Left forelimb (tissue), 1 donor: ENCODE results near the gene BCAT1.
"Not testable (repeated sequence)": the region's sequence is repeated elsewhere in the genome, so short reads cannot be mapped to it uniquely, and the experiment has no call there.

Experiments used
- DNase-seq: peaks from one replicate; pipeline ENCODE4 v3.0.0-alpha.2; 2018; ENCODE audit warnings: low spot score

BCAT1 gene

DNA sequence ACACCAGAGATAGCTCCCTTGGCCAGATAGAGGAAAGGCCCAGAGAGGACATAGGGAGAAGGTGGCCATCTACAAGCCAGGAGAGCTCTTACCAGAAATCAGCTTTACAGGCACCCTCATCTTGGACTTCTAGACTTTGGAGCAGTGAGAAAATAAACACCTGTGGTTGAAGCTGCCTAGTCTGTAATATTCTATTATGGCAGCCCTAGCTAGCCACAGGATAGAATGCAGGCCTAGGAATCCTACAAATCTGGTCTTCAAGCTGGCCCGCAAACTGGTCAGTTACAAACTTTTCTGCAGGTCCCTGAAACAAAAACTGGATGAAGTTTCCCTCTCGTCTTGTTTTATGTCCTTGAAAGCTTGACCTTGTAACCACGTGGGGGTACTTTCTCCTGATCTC, 92.4 kb downstream of the BCAT1 start:
- DNase-seq: no peak

DNA sequence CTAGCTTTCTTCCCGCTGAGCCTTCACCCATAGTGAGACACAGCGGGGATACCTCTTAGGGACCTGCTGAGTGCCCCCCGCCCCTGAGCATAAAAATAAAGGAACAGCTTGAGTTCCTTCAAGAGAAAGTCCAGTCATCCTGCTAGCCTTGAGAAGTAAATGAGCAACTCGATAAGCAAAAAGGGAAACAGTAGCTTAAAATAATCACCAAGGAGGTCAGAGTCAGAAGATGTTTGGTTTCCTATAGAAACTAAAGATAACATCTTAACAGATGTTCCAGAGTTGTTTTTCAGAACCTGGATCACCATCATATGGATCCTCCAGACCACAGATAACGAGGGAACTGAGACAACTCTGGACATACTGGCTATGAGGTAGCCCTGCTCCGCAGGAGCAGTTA, 94.0 kb downstream of the BCAT1 start:
- DNase-seq: no peak

DNA sequence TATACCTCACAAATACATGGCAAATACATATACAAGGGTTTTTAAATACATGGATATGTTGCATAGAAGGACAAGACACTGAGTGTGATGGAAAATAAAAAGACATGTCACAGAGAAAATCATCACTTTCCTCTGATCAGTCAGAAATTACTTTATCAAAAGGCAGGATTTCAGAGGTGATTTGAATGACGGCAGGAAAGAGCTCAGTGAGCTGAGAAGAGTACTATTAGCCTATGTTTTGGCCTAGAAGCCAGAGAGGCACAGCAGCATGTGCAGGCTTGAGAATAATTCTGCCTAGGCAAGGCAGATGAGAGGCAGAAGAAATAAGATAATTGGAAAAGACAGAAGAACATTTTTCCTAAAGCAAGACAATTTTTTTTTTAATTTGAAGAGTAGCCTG, 94.9 kb downstream of the BCAT1 start:
- no peak for DNase-seq

DNA sequence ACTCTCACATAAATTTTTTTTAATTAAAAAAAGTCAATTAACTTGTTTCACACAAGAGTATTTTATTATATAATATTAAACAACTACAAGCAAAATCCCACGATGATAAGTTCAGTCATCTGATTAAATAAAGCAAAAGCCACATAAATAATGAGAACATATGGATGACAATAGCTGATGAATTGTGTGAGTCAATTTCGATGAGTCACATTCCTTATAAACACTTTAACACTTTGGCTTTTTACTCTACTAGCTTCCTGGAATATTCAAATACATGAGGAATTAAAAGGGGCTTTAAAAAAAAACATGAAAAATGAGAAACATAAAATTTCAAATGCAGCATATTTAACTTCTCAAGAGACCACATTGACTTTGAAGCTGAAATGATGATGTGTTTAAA, 95.3 kb downstream of the BCAT1 start:
- DNase-seq: no peak

DNA sequence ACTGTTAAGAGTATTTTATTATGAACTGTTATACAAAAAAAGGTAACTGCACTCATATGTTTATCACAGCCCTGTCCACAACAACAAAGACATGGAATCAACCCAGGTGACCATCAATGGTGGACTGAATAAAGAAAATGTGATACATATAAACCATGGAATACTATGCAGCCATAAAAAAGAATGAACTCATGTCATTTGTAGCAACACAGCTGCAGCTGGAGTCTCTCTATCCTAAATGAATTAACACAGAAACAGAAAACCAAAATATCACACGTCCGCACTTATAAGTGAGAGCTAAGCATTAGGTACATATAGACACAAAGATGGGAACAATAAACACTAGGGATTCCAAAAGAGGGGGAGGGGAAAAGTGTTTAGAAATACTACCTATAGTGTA, 95.8 kb downstream of the BCAT1 start:
- no peak for DNase-seq

DNA sequence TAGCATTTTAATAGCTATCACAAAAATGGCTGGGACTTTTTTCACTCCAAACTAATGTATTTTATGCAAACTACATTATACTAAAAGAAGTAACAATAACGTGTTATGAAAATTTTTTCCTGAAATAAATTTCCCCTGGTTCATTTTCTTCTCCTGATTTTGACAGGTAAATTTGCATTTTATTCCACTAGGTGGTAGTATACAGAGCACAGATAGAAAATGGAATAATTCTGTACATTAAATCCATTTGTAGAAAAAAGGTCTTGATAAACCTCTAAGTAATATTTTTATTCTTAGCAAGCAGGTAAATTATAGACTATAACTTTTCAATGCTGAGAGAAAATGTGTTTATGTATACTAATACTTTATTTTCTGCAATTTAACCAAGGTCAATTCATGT, 96.5 kb downstream of the BCAT1 start:
- no peak for DNase-seq

DNA sequence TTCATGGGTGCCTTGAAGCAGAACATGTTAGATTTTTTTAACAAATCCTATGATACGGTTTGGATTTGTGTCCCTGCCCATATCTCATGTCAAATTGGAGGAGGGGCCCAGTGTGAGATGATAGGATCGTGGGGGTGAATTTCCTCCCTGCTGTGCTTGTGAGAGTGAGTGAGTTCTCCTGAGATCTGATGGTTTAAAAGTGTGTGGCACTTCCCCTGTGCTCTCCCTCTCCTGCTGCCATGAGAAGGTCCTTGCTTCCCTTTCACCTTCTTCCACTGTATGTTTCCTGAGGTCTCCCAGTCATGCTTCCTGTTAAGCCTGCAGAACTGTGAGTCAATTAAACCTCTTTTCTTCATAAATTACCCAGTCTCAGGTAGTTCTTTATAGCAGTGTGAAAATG, 97.0 kb downstream of the BCAT1 start:
- not testable (repeated sequence) for DNase-seq

DNA sequence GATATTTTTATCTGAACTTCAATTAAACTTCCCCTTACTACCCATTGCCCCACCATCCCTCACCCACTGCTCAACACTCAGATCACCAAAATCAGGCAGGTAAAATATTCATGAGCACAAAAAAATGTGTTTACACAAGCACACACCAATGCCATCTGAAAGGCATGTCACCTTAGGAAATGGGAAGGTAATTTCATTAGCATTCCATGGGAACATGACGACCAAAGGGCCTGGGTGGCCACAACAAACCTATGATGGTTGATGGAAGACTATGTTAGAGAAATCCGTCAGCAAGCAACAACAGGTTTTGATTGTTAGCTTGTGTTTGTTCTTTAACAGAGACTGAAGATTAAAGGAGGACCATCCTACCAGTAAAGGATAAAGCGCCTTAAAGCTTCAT, 97.6 kb downstream of the BCAT1 start:
- DNase-seq: no peak

DNA sequence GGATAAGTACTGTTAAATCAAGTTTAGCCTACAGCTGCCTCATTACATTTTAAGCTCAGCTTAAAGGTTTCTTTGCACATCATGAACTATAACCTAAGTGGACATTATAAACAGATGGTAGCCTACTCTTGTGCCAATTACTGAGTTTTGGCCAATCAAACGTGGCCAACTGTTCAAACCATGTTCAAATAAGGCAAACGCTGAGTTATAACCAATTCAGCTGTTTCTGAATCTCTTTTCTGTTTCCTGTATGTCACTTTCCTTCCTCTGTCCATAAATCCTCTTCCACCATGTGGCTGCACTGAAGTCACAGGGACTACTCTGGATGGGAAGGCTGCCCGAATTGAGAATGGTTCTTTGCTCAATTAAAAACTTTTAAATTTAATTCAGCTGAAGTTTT, 98.4 kb downstream of the BCAT1 start:
- DNase-seq: no peak

DNA sequence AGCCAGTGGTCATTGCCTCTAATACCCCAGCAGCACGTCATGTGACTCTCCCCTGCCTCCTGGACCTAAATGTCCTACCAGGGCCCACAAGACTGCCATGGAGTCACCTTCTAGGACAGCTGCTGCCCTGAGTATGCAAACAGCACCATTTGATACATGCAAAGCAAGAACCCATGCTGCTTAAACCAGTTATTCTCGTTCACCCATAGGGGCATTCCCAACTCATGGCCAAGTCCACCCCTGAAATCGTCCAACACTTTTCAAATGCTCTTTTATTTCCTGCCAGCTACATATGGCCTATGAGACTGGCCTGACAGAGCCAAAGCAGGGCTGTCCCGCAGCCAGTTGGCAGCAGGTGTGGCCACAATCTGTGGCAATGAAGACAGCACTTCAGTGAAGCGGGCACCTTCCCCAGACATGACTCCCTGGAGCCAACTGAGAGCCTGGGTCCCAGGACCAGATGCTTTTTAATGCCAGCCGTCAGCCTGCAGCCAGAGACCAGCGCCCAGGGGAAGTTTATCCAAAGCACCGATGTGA, 99.9 kb downstream of the BCAT1 start:
- DNase-seq: no peak

DNA sequence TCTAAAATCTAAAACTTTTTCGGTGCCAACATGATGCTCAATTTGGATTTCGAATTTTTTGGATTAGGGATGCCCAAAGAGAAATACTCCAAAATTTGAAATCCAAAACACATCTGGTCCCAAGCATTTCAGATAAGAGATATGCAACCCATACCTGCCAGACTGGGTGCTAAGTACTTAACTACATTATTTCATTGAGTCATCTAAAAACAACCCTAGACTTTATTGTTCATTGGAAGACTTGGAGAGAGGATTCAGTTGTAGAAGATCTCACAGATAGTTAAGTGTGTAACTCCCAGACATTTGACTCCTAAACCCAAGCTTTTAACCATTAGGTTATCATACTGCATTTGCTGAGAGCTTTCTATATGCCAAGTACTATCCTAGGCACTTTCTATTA, 102.2 kb downstream of the BCAT1 start:
- DNase-seq: no peak

DNA sequence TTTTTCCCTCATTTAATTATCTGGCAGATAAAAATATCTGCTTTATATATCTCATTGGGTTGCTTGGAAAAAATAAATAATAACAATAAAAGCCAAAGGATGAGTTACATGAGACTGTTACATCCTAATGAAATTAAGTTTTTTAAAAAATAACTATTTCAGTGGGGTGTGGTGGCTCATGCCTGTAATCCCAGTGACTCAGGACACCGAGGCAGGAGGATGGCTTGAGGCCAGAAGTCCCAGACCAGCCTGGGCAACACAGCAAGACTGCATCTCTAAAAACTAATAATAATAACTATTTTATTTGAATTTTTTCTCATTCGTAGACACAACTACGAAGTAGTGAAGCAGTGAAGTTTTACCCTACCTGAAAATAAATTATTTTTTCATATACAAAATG, 103.3 kb downstream of the BCAT1 start:
- no peak for DNase-seq

DNA sequence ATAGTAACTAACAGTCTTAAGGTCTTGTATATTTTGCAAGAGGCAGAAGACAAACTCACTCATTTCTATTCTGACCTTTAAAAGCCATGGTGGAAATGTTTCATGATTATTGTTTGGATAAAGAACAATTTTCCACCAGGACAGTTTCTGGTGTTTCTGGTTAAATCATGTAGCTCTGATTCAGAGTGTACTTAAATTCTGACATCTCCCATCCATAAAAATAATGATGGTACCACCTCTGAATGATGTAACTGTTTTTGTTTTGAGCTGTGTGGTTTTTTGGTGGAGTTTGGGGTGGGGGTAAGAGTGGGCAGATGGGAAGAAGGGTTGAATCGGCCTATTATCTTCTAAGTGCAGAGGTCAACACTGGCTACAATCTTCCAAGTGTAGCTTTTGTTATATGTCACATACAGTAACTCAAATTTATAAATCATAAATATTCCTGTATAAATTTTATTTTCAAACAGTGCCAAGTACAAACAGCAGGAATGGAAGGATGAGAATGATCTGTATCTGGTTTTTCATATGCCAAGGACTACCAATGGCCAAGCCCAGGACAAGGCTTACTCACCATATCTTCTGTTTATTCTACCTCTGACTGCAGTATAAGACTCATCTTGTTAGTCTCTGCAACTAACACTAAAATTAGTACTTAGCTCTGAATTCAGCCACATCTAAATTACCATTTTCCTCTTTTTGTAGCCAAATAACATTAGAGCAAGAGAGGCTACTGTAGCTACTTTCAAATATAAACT, 108.7 kb downstream of the BCAT1 start:
- DNase-seq: no peak

DNA sequence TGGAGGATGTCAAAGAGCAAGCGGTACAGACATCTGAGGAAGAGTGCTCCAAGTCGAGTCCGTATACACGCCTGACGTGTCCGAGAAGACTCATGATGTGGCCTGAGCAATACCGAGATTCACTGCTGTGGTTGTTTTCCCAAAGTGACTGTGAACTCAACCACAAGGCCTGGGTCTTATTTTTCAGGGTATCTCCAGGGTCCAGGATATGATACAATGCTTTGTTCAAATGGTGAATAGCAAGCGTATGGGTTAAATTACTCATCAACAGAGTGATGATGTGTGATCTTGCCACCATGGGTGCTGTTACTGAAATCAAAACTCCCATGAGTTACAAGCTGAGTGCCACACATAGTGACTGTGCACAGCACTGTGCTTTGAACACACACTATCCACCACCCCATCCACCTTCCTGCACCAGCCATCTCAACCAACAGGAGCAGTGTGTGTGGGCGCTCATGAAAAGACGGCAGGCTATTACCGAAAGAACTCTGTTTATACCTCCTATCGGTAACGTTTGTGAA, 109.6 kb downstream of the BCAT1 start:
- no peak for DNase-seq

DNA sequence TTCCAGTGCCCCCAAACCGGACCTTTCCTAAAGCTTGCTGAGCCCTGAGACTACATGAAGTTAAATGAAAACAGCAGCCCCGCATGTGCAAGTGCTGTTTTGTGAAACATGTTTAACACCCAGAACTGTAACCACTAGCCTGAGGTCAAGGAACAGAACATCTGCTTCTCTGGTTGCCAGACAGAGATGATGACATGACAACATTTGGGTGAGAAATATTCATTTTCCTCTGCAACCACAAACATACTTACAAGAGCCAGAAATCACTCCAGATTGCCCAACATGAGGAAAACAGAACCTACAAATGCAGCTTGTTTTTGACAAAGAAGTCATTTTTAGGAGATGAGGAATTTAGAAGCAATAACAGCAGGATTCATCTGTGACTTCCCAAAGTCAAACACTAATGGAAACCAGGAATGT, 110.4 kb downstream of the BCAT1 start:
- no peak for DNase-seq

DNA sequence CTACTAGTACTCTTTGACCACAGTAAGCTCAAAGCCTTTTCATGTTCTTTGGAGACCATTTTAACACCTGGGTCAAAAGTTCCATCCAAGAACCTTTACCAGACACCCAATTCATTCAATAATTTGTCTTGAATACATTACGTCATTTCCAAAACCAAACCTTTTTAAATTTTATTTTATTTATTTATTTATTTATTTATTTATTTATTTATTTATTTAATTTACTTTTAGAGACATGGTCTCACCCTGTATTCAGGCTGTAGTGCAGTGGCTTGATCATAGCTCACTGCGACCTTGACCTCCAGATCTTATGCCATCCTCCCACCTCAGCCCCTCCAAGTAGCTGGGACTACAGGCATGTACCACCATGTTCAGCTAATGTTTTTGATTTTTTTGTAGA, 113.5 kb downstream of the BCAT1 start:
- DNase-seq: no peak

DNA sequence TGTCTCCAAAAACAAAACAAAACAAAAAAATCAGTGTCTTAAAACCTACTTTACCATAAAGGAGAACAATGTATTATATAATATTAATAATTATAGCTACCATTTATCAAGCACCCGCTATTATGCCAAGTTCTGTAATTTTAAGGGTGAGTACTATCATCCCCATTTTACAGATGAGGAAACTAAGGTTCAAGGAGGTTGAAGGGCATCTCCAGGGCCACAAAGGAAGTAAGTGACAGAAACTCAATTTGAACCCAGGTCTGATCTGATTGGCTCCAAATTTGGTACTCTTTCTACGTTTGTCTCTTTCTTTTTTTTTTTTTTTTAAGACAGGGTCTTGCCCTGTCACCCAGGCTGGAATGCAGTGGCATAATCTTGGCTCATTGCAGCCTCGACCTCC, 115.4 kb downstream of the BCAT1 start:
- no peak for DNase-seq

DNA sequence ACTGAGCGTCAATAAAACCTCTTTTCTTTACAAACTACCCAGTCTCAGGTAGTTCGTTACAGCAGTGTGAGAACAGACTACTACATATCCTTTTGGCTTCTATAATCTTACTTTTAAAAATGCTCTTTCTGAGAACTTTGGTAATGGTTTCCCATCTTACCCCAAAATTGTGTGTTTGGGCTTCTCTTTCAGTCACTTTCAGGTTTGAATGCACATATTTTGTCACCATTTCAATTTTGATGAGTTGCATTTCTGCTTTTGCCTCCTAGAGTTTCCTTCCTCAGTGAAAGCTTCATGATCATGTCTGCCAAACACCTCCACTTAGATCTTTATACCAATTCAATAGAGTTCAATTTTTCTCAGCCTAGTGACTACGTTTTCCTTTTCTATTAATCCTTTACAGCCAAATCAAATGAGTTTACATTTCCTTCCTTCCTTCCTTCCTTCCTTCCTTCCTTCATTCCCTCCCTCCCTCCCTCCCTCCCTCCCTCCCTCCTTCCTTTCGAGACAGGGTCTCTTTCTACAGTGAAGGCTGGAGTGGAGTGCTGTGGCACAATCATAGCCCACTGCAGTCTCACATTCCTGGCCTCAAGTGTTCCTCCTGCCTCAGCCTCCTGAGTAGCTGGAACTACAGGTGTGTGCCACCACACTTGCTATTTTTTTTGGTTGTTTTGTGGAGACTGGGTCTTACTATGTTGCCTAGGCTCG, 124.9 kb downstream of the BCAT1 start:
- no peak for DNase-seq

DNA sequence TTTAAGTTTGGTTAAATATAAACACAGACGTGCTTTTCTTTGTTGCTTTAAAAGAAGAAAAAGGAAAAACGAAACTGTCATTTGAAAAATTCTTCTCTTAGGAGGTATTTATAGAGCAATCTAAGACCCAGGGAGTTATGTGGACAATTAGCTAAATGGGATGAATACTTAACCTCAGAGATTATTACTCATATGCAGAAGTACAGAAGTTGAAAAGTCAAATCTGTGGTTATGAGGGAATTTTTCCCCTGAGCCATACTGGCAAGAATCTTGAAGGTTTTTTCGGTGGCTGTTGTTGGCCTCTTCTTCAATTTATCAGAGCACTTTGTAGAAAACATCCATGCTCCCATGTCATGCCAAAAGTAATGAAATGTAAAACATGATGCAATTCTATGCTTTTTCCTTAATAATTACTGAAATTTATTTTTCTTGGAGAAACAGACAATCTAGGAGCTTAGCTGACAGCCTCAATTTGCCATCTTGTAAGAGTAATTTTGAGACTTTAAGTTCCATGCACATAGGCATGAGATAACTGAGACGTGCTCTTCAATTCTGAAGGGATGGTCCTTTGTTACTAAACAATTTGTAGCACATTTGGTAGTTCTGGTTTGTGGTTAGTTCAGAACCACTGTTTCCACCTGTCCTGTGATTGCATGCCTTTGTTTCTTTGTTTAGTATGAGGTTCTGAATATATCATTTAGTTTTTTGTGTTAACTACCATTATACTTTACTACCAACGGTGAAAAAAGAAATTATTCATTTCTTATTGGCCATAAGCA, 126.6 kb downstream of the BCAT1 start:
- DNase-seq: no peak

DNA sequence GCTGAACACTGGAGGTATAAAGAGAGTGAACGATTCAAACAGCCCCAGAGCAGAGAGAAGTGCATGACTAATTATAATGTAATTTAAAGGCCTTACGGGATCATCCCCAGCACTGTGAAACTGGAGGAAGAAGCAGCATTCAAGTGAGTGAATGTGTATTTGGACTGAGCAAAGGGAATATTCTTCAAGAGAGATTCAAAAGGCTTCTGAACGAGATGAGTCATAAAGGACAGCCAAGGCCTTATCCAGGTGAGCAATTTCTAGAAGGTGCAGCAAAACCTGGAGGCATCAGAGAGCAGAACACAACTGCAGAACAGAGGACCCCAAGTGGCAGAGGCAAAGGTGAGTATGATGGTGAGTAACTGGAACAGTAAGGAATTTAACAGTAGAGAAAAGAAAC, 127.2 kb downstream of the BCAT1 start:
- DNase-seq: no peak

DNA sequence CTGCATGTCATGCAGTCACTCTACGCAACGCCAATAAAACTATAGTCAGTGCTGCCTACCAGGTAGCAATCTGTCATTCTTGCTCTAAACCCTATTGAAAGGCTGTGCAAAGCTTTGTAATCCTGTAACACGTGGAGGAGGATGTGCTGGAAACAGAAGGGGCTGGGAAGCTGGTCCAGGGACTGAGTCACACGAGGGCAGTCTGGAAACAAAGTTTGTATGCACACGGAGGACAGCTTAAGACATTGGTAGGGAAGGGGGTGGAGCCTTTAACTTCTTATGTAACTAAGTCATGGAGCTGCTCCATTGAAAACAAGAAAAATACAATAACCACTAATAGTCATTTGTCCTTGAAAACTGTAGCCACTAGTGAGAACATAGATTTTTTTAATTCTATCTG, 128.0 kb downstream of the BCAT1 start:
- DNase-seq: no peak

DNA sequence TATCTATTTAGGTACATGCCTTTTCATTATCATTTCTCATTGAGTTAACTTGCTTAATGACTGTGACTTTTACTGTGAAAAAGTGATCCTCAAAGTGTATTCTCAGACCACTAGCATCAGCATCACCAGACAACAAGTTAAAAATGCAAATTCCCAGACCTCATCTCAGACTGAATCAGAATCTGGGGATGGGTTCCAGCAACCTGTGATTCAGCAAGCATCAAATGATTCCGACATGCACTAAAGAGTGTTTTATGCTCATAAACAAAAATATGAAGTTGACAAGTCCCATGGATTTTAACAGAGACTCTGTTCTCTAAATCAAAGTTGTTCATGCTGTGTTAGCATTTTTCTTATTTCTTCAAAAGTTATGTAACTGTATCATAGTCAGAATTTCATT, 130.6 kb downstream of the BCAT1 start:
- DNase-seq: no peak

DNA sequence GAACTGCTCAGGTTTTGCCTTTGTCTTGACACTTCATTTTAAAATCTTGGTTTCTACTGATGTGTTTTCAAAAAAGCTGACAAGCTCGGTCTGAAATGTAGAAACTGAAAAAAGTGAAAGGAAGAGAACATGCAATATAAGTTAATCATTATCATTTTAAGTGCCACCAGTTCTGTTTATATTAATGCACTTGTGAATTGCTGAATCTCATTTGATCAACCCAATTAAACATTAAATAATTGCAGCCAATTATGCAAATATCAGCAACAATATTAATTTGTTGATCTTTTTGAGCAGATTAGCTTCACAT, 133.8 kb downstream of the BCAT1 start:
- no peak for DNase-seq
